ENCODE measurements around the gene ERCC6.
A peak's percentile ranks its signal among the peaks of the same experiment; 100 is the strongest.

Gene ERCC6

GRCh38 chr10:49538381-49539319, at the start of gene ERCC6:
Gene ERCC6 (minus strand): TSS chr10:49539121.
- Histone ChIP-seq H3K9me3 (ENCODE audit: control insufficient read depth in 1 of 2, low read length in 2 of 2) (no peaks in the 10 kb centered on the region), H3K4me3 (ENCODE audit: low read depth in 1 of 2, low read length in 2 of 2) (peak within 1 kb of the TSS; percentile 84 to 85), H3K36me3 (ENCODE audit: control insufficient read depth in 1 of 2, insufficient read depth in 2 of 2, low read length in 2 of 2) (no peaks in the 10 kb centered on the region), H3K27me3 (ENCODE audit: low read depth, low read length) (no peaks in the 10 kb centered on the region), H3K27ac (ENCODE audit: low read length) (peak within 1 kb of the TSS; percentile 61), H3K4me1 (ENCODE audit: control insufficient read depth in 1 of 2, insufficient read depth in 2 of 2, low read length in 2 of 2) (peaks cover 3 to 16% of the 10 kb centered on the region in 2 donors)

- Histone ChIP-seq H3K4me1 (ENCODE audit: control insufficient read depth in 1 of 2, insufficient read depth in 2 of 2, low read length in 2 of 2) (no peaks in the 10 kb centered on the region), H3K27ac (ENCODE audit: low read length) (no peak overlapping the region), H3K4me3 (ENCODE audit: low read depth in 1 of 2, low read length in 2 of 2) (no peak overlapping the region), H3K27me3 (ENCODE audit: low read depth, low read length) (no peaks in the 10 kb centered on the region), H3K9me3 (ENCODE audit: control insufficient read depth in 1 of 2, low read length in 2 of 2) (no peaks in the 10 kb centered on the region), H3K36me3 (ENCODE audit: control insufficient read depth in 1 of 2, insufficient read depth in 2 of 2, low read length in 2 of 2) (no peaks in the 10 kb centered on the region)
Observed at GRCh38 chr10:49587981-49588380, 49.1 kb upstream of the ERCC6 start.

- Histone ChIP-seq H3K9me3 (ENCODE audit: control insufficient read depth in 1 of 2, low read length in 2 of 2) (no peaks in the 10 kb centered on the region), H3K27ac (ENCODE audit: low read length) (no peak overlapping the region), H3K4me3 (ENCODE audit: low read depth in 1 of 2, low read length in 2 of 2) (no peak overlapping the region), H3K27me3 (ENCODE audit: low read depth, low read length) (no peaks in the 10 kb centered on the region), H3K36me3 (ENCODE audit: control insufficient read depth in 1 of 2, insufficient read depth in 2 of 2, low read length in 2 of 2) (no peaks in the 10 kb centered on the region), H3K4me1 (ENCODE audit: control insufficient read depth in 1 of 2, insufficient read depth in 2 of 2, low read length in 2 of 2) (no peaks in the 10 kb centered on the region)
Observed at GRCh38 chr10:49585387-49585786, 46.5 kb upstream of the ERCC6 start.

GRCh38 chr10:49579621-49580020, 40.7 kb upstream of the ERCC6 start:
- peaks cover 3% of the 10 kb centered on the region for H3K27me3 ChIP-seq (ENCODE audit: low read depth, low read length)
- H3K27ac ChIP-seq (ENCODE audit: low read length) = no peak overlapping the region
- H3K9me3 ChIP-seq (ENCODE audit: control insufficient read depth in 1 of 2, low read length in 2 of 2) = no peaks in the 10 kb centered on the region
- H3K4me1 ChIP-seq (ENCODE audit: control insufficient read depth in 1 of 2, insufficient read depth in 2 of 2, low read length in 2 of 2) = no peaks in the 10 kb centered on the region
- no peaks in the 10 kb centered on the region for H3K36me3 ChIP-seq (ENCODE audit: control insufficient read depth in 1 of 2, insufficient read depth in 2 of 2, low read length in 2 of 2)
- H3K4me3 ChIP-seq (ENCODE audit: low read depth in 1 of 2, low read length in 2 of 2) = no peak overlapping the region

GRCh38 chr10:49578392-49578791, 39.5 kb upstream of the ERCC6 start:
- Histone ChIP-seq H3K9me3 (ENCODE audit: control insufficient read depth in 1 of 2, low read length in 2 of 2) (no peaks in the 10 kb centered on the region), H3K4me3 (ENCODE audit: low read depth in 1 of 2, low read length in 2 of 2) (no peak overlapping the region), H3K36me3 (ENCODE audit: control insufficient read depth in 1 of 2, insufficient read depth in 2 of 2, low read length in 2 of 2) (no peaks in the 10 kb centered on the region), H3K27ac (ENCODE audit: low read length) (no peak overlapping the region), H3K4me1 (ENCODE audit: control insufficient read depth in 1 of 2, insufficient read depth in 2 of 2, low read length in 2 of 2) (no peaks in the 10 kb centered on the region), H3K27me3 (ENCODE audit: low read depth, low read length) (peaks cover 3% of the 10 kb centered on the region)

GRCh38 chr10:49577182-49577925, 38.4 kb upstream of the ERCC6 start:
- Histone ChIP-seq H3K4me3 (ENCODE audit: low read depth in 1 of 2, low read length in 2 of 2) (no peak overlapping the region), H3K9me3 (ENCODE audit: control insufficient read depth in 1 of 2, low read length in 2 of 2) (no peaks in the 10 kb centered on the region), H3K27ac (ENCODE audit: low read length) (no peak overlapping the region), H3K27me3 (ENCODE audit: low read depth, low read length) (peaks cover 3% of the 10 kb centered on the region), H3K4me1 (ENCODE audit: control insufficient read depth in 1 of 2, insufficient read depth in 2 of 2, low read length in 2 of 2) (no peaks in the 10 kb centered on the region), H3K36me3 (ENCODE audit: control insufficient read depth in 1 of 2, insufficient read depth in 2 of 2, low read length in 2 of 2) (no peaks in the 10 kb centered on the region)

GRCh38 chr10:49575489-49576072, 36.7 kb upstream of the ERCC6 start:
- H3K36me3 ChIP-seq (ENCODE audit: control insufficient read depth in 1 of 2, insufficient read depth in 2 of 2, low read length in 2 of 2) = no peaks in the 10 kb centered on the region
- H3K27ac ChIP-seq (ENCODE audit: low read length) = no peak overlapping the region
- H3K4me1 ChIP-seq (ENCODE audit: control insufficient read depth in 1 of 2, insufficient read depth in 2 of 2, low read length in 2 of 2) = no peaks in the 10 kb centered on the region
- no peaks in the 10 kb centered on the region for H3K9me3 ChIP-seq (ENCODE audit: control insufficient read depth in 1 of 2, low read length in 2 of 2)
- no peak overlapping the region for H3K4me3 ChIP-seq (ENCODE audit: low read depth in 1 of 2, low read length in 2 of 2)
- H3K27me3 ChIP-seq (ENCODE audit: low read depth, low read length) = peaks cover 3% of the 10 kb centered on the region

- no peak overlapping the region for H3K4me3 ChIP-seq (ENCODE audit: low read depth in 1 of 2, low read length in 2 of 2)
- H3K4me1 ChIP-seq (ENCODE audit: control insufficient read depth in 1 of 2, insufficient read depth in 2 of 2, low read length in 2 of 2) = no peaks in the 10 kb centered on the region
- H3K36me3 ChIP-seq (ENCODE audit: control insufficient read depth in 1 of 2, insufficient read depth in 2 of 2, low read length in 2 of 2) = no peaks in the 10 kb centered on the region
- H3K27ac ChIP-seq (ENCODE audit: low read length) = no peak overlapping the region
- no peaks in the 10 kb centered on the region for H3K27me3 ChIP-seq (ENCODE audit: low read depth, low read length)
- peaks cover 0 to 4% of the 10 kb centered on the region in 2 donors for H3K9me3 ChIP-seq (ENCODE audit: control insufficient read depth in 1 of 2, low read length in 2 of 2)
Observed at GRCh38 chr10:49572594-49573114, 33.7 kb upstream of the ERCC6 start.

GRCh38 chr10:49571388-49571787, 32.5 kb upstream of the ERCC6 start:
- Histone ChIP-seq H3K36me3 (ENCODE audit: control insufficient read depth in 1 of 2, insufficient read depth in 2 of 2, low read length in 2 of 2) (no peaks in the 10 kb centered on the region), H3K4me1 (ENCODE audit: control insufficient read depth in 1 of 2, insufficient read depth in 2 of 2, low read length in 2 of 2) (no peaks in the 10 kb centered on the region), H3K27ac (ENCODE audit: low read length) (no peak overlapping the region), H3K27me3 (ENCODE audit: low read depth, low read length) (no peaks in the 10 kb centered on the region), H3K4me3 (ENCODE audit: low read depth in 1 of 2, low read length in 2 of 2) (no peak overlapping the region), H3K9me3 (ENCODE audit: control insufficient read depth in 1 of 2, low read length in 2 of 2) (peaks cover 0 to 4% of the 10 kb centered on the region in 2 donors)

- no peak overlapping the region for H3K27ac ChIP-seq (ENCODE audit: low read length)
- no peaks in the 10 kb centered on the region for H3K27me3 ChIP-seq (ENCODE audit: low read depth, low read length)
- no peaks in the 10 kb centered on the region for H3K4me1 ChIP-seq (ENCODE audit: control insufficient read depth in 1 of 2, insufficient read depth in 2 of 2, low read length in 2 of 2)
- H3K4me3 ChIP-seq (ENCODE audit: low read depth in 1 of 2, low read length in 2 of 2) = no peak overlapping the region
- no peaks in the 10 kb centered on the region for H3K36me3 ChIP-seq (ENCODE audit: control insufficient read depth in 1 of 2, insufficient read depth in 2 of 2, low read length in 2 of 2)
- H3K9me3 ChIP-seq (ENCODE audit: control insufficient read depth in 1 of 2, low read length in 2 of 2) = peaks cover 0 to 4% of the 10 kb centered on the region in 2 donors
Observed at GRCh38 chr10:49569031-49569631, 30.2 kb upstream of the ERCC6 start.

- no peaks in the 10 kb centered on the region for H3K4me1 ChIP-seq (ENCODE audit: control insufficient read depth in 1 of 2, insufficient read depth in 2 of 2, low read length in 2 of 2)
- no peaks in the 10 kb centered on the region for H3K36me3 ChIP-seq (ENCODE audit: control insufficient read depth in 1 of 2, insufficient read depth in 2 of 2, low read length in 2 of 2)
- H3K27me3 ChIP-seq (ENCODE audit: low read depth, low read length) = no peaks in the 10 kb centered on the region
- no peak overlapping the region for H3K27ac ChIP-seq (ENCODE audit: low read length)
- H3K9me3 ChIP-seq (ENCODE audit: control insufficient read depth in 1 of 2, low read length in 2 of 2) = peaks cover 0 to 4% of the 10 kb centered on the region in 2 donors
- no peak overlapping the region for H3K4me3 ChIP-seq (ENCODE audit: low read depth in 1 of 2, low read length in 2 of 2)
Observed at GRCh38 chr10:49568235-49568634, 29.3 kb upstream of the ERCC6 start.

All from muscle layer of duodenum (tissue), 2 donors.